ENCODE data around the gene ABHD15.
"Not testable (repeated sequence)": the region's sequence is repeated elsewhere in the genome, so short reads cannot be mapped to it uniquely, and the experiment has no call there.

Gene ABHD15

DNA sequence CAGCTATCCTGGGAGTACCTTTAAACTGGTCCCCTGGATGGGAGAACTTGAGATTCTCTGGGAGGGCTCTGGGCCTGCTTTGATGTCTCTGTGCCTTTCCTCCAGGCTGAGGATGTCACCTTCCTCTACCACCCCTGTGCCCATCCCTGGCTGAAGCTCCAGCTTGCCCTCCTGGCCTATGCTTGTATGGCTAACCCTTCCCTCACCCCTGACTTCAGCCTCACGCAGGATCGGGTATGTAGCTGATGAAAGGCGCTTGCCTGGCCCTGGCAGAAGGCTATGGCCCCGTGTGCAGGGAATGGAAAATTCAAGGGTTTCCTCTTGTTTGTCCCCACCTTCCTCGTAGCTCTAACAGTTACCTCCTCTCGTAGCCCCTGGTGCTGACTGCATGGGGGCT, 4.6 kb upstream of the ABHD15 start:
- H3K4me3 Mint-ChIP-seq, result no peak overlapping the region
- peaks cover 13% of the 10 kb centered on the region for H3K4me1 Mint-ChIP-seq (ENCODE audit: low read depth)
- H3K27ac Mint-ChIP-seq, result no peak overlapping the region
- no peaks in the 10 kb centered on the region for H3K27me3 Mint-ChIP-seq (ENCODE audit: low read depth)
- H3K36me3 Mint-ChIP-seq (ENCODE audit: low read depth), result peaks cover 16% of the 10 kb centered on the region
- H3K9me3 Mint-ChIP-seq, result no peaks in the 10 kb centered on the region

DNA sequence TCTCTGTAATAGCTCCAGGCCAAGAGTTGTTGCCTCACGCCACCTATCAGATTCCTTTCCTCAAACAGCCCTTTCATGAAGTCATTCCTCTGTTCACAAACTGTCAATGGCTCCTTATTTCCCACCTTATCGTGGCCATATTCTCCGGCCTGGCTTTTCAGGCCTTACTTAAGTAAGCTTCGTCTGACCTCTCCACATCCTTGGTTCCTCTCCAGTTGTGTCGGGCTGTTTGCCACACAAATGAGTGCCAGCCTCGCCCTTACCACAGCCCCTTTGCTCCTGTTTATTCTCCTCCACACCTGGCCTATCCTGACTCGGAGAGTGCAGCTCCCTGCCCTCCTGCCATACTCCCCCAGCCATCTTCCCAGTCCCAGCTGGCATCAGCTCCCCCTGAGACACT, 3.7 kb upstream of the ABHD15 start:
- peak overlapping the region; percentile 59 for H3K4me3 Mint-ChIP-seq
- no peaks in the 10 kb centered on the region for H3K27me3 Mint-ChIP-seq (ENCODE audit: low read depth)
- no peaks in the 10 kb centered on the region for H3K9me3 Mint-ChIP-seq
- peaks cover 16% of the 10 kb centered on the region for H3K36me3 Mint-ChIP-seq (ENCODE audit: low read depth)
- no peak overlapping the region for H3K27ac Mint-ChIP-seq
- peaks cover 20% of the 10 kb centered on the region for H3K4me1 Mint-ChIP-seq (ENCODE audit: low read depth)

DNA sequence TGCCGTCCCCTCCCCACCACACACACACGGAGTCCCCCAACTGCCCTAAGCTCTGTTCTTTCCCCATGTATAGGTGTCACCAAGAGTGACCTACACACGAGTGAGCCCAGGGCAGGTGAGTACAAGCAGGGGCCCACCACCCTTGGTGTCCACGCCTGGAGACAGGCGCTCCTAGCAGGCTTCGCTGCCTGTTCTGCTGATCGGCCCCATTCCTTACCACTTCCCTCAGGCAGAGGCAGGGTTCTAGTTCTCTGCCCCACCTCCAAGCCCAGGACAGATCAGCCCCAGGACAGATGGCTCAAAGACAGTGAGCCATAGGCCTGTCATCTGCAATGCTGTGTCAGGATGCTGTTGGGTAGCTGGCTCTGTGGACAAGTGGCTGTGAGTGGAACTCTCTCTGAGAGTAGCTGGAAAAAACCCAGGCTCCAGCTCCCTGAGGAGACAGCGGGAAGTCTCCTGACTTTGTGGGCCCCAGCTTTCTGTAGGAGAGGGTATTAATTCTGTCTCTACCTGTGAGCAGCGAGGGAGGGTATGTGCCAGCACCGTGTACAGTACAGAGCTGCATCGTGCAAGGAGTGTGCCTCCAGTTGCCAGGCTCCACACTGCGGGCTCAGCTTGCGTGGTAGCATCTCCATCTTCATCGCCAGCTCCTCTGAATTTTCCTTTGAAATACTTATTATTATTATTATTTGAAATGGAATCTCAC, 2.6 kb upstream of the ABHD15 start:
- Mint-ChIP-seq H3K27ac (peak overlapping the region; percentile 73), H3K4me3 (peak overlapping the region; percentile 86), H3K27me3 (ENCODE audit: low read depth) (no peaks in the 10 kb centered on the region), H3K36me3 (ENCODE audit: low read depth) (peaks cover 12% of the 10 kb centered on the region), H3K9me3 (no peaks in the 10 kb centered on the region), H3K4me1 (ENCODE audit: low read depth) (peaks cover 24% of the 10 kb centered on the region)

DNA sequence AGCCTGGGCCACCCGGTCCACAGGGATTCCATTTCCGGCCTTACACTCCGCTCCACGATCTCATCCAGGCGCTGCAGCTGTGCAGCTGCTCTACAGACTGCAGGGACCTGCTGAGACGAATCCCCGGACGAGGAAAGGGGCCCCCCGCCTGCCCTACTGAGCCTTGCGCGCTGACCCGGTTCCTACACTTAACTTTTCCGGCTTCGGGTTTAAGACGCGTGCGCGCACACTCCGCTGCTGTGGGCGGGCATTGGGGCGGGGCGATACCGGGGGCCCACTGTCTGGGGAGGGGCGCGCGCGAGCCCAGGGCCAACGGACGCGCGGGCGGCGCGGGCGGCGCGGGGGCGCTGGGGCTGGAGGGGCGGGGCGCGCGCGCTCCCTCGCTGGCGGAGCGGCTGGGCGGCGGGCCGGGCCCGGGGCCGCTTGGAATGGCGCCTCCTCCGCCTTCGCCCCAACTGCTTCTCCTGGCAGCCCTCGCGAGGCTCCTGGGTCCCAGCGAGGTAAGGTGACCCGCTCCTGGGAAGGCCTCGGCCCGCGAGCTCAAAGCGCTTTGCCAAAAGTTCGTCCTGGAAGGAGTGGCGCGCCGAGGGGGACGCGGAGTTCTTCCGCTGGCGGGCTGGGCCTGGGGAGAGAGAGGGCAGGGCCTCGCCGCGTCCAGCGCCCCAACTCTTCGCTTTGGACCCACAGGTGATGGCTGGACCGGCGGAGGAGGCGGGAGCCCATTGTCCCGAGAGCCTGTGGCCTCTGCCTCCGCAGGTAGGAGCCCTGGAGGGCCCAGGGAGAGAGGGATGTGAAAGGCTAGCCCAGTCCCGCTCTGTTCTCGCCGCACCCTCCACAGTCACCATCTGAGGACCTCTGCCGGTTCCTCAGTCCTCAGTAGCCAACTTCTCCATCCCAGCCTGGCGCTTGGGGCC, 1.8 kb upstream of the ABHD15 start, which contains the start of gene TP53I13:
TP53I13 (plus strand) TSS at position 371 of the 914 bp plus-strand sequence; CDS start at position 429, 58 bp downstream.
- Mint-ChIP-seq H3K4me1 (ENCODE audit: low read depth) (peaks cover 29% of the 10 kb centered on the region), H3K9me3 (no peaks in the 10 kb centered on the region), H3K36me3 (ENCODE audit: low read depth) (peaks cover 16% of the 10 kb centered on the region), H3K27me3 (ENCODE audit: low read depth) (no peaks in the 10 kb centered on the region), H3K4me3 (peak within 1 kb of the TSS; percentile 97), H3K27ac (peak within 1 kb of the TSS; percentile 97)

DNA sequence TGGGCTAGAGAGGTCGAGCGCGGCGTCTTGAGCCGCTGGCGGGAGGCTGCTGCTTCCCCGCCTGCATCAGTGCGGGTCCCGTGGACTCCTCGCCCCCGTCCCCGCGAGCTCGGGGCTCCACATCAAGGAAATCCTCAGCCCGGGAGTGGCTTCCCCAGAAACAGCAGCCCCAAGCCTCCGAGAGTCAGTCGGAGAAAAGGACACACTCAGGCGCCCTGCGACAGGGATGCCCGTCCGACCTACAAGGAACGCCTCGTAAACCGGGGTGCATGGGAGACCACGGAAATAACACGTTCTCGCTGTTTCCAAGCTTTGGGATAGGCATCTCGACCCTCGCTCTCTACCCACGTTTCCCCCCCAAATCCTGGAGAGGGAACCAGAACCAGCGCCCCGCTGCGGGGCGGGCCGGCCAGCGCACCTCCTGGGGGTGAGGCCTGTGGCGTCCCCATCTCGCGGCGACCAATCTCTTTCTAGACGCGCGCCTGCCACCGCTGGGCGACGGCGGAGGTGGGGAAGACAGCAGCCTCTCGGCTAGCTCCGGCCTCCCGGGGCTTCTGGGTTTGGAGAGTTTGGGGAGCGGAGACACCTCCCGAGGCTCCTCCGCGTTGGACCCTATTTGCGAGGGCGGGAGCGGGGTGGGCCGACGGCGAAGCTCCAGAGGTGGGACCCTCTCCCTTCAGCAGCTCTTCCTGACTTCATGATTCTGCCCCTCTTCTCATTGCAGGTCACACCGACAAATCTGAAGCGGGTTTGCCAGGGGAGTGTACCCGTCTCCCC, 905 bp upstream of the ABHD15 start:
- Mint-ChIP-seq H3K4me3 (peak overlapping the region; percentile 97), H3K9me3 (no peaks in the 10 kb centered on the region), H3K27me3 (ENCODE audit: low read depth) (no peaks in the 10 kb centered on the region), H3K36me3 (ENCODE audit: low read depth) (peaks cover 11% of the 10 kb centered on the region), H3K4me1 (ENCODE audit: low read depth) (peaks cover 29% of the 10 kb centered on the region), H3K27ac (peak overlapping the region; percentile 97)

DNA sequence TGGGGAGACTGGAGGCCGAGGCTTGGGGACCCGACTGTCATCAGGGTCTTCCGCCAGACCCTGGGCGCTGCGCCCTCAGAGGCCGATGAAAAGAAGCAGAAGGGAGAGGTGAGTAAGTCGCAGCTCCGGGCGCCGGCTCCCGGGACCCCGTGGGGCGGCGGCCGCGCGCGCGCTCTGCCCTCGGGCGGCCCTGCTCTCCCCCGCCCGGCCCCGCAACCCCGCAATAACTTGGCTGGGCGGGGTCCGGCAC, 392 bp upstream of the ABHD15 start:
- H3K27me3 Mint-ChIP-seq (ENCODE audit: low read depth), result no peaks in the 10 kb centered on the region
- peaks cover 14% of the 10 kb centered on the region for H3K36me3 Mint-ChIP-seq (ENCODE audit: low read depth)
- H3K27ac Mint-ChIP-seq, result peak overlapping the region; percentile 97
- peak overlapping the region; percentile 97 for H3K4me3 Mint-ChIP-seq
- peaks cover 29% of the 10 kb centered on the region for H3K4me1 Mint-ChIP-seq (ENCODE audit: low read depth)
- H3K9me3 Mint-ChIP-seq, result no peaks in the 10 kb centered on the region

DNA sequence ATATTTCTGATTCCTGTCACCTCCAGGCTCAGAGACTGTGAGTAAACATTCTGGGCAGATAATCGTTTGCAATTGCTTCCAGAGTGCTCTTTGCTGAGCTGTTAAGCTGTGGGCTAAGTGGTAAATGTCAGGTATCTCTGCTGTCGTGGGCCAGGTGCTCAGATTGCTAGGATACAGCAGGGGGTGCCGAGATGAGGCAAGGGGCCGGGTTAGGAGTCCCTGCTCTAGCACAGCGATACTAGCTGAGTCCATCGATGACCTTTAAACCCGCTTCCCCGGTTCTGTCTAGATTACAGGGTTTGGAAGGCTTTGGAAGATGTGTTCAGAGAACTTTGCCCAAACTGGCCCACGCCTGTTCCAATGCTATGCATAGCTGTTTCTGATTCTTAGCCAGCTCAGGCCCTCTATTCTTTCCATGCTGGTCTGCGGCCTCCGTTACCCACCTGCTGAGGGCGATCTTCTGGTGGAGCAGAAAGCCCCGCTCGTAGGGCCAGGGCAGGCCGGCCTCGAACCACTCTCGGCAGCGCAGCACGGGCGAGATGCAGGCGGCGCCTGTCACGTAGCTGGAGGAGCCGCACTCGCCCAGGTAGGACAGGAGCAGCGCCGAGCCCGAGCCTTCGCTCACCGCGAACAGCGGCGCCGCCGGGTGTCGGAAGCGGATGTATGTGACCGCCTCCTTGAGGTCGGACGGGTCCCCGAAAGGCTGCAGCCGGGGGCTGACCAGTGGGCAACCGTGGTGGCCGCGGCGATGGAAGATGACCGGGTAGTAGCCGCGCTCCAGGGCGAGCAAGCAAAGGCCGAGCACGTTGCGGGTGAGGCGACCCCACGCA, 979 bp downstream of the ABHD15 start:
- H3K4me3 Mint-ChIP-seq, result peak overlapping the region; percentile 89
- no peaks in the 10 kb centered on the region for H3K9me3 Mint-ChIP-seq
- H3K4me1 Mint-ChIP-seq (ENCODE audit: low read depth), result peaks cover 29% of the 10 kb centered on the region
- H3K36me3 Mint-ChIP-seq (ENCODE audit: low read depth), result peaks cover 19% of the 10 kb centered on the region
- peak overlapping the region; percentile 89 for H3K27ac Mint-ChIP-seq
- no peaks in the 10 kb centered on the region for H3K27me3 Mint-ChIP-seq (ENCODE audit: low read depth)

DNA sequence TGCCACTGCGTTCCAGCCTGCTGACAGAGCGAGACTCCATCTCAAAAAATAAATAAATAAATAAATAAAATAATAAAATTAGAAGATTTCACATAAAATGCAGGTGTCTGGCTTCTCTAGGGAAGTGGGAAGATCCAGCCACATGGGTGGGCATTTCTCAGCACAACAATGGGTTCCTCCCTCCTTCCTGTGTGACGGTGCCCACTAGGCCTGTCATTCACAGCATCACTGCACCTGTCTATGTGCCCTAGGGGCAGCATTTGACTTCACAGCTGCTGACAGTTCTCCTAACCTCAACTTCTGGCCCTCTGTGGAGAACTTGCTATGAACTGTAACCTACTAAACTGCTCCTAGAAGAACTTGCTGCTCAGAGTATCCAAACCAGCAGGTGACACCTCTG, 3.0 kb downstream of the ABHD15 start:
- Mint-ChIP-seq H3K4me3 (no peak overlapping the region), H3K4me1 (ENCODE audit: low read depth) (peaks cover 21% of the 10 kb centered on the region)

DNA sequence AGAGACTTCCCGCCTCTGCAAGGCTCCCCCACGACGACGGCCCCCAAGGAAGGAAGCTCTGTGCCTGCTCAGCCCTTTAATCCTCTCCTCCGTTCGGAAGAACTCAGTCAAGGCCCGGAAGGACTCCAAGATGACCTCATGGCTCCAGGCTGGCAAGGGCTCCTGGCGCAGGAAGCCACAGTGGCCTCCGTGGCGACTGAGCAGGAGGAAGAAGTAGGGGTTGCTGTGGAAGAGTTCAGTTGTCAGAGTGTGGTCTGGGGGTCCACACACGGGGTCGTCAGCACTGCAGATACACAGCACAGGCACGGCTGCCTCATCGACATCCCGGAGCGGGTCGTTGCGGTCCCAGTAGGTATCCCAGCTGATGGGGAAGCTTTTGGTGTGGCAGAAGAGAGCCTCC, 4.2 kb downstream of the ABHD15 start:
- H3K4me3 Mint-ChIP-seq, result no peak overlapping the region

More for the DNA sequence above, 3.0 kb downstream of the ABHD15 start:
- Mint-ChIP-seq H3K9me3 (no peaks in the 10 kb centered on the region), H3K27ac (peak overlapping the region; percentile 41), H3K27me3 (ENCODE audit: low read depth) (no peaks in the 10 kb centered on the region), H3K36me3 (ENCODE audit: low read depth) (peaks cover 18% of the 10 kb centered on the region)

DNA sequence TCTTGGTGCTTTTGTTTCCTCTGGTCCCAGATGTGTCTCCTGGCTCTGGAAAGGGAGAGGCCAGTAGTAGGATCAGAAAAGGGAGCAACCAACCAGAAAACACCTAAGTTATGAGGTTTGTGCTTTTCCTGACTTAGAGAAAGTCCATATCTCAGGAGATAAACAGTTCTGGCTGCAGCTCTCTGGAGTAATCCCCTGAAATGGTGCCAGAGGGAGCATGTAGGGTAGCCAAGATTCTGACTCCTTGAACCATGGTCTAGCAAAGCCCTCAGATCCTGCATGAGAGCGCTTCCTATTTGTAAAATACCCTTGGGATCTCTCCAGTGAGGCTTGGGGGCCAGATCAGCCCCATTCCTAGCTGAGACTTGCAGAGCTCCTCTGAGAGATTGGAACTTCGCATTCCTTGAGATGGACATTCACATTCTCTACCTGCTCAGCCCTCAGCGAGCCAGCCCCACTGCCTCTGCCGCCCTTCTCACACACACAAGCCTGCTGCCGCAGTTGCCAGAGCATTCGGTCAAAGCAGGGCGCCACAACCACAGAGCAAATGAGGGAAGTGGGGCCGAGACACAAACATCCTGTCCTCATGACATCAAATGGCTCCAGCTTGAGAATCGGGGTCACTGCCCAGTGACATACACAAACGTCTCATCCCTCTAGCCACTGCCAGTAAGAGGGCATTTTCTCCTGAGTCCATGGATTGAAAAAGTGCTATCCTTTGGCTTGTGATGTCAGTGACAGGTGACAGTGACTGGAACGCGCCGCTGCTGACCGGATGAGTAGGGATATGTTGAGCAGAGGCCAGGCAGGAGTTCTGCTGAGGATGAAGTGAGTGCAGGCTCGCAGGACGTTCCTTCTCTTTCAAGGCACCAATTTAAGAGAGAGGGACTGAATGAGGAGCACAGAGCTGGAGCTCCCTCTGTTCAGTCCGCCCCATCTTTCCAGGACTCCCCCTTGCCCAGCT, 5.0 kb downstream of the ABHD15 start:
- Mint-ChIP-seq H3K4me3 (no peak overlapping the region), H3K36me3 (ENCODE audit: low read depth) (peaks cover 18% of the 10 kb centered on the region), H3K4me1 (ENCODE audit: low read depth) (peaks cover 29% of the 10 kb centered on the region), H3K9me3 (no peaks in the 10 kb centered on the region), H3K27me3 (ENCODE audit: low read depth) (no peaks in the 10 kb centered on the region), H3K27ac (no peak overlapping the region)

More for the DNA sequence above, 4.2 kb downstream of the ABHD15 start:
- Mint-ChIP-seq H3K27ac (no peak overlapping the region), H3K9me3 (no peaks in the 10 kb centered on the region), H3K4me1 (ENCODE audit: low read depth) (peaks cover 21% of the 10 kb centered on the region), H3K27me3 (ENCODE audit: low read depth) (no peaks in the 10 kb centered on the region), H3K36me3 (ENCODE audit: low read depth) (peaks cover 18% of the 10 kb centered on the region)

DNA sequence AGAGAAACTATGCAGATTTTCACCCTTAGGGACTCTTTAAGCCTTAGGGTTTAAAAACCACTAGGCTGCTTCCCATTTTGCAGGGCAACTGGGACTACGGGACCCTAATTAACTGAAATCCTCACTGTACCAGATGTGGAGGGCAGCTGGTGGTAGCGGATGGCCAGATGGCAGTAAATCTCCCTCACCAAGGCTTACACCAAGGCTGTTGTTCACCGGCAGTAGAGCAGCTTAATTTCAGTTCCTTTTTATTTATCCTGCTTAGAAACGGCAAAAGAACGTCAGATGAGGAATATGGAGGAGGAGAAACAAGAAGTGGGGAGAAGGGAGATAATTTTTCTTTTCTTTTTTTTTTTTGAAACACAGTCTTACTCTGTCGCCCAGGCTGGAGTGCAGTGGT, 6.5 kb downstream of the ABHD15 start:
- Mint-ChIP-seq H3K27me3 (ENCODE audit: low read depth) (no peaks in the 10 kb centered on the region), H3K27ac (no peak overlapping the region), H3K4me1 (ENCODE audit: low read depth) (peaks cover 23% of the 10 kb centered on the region), H3K36me3 (ENCODE audit: low read depth) (peaks cover 18% of the 10 kb centered on the region), H3K4me3 (no peak overlapping the region), H3K9me3 (no peaks in the 10 kb centered on the region)

DNA sequence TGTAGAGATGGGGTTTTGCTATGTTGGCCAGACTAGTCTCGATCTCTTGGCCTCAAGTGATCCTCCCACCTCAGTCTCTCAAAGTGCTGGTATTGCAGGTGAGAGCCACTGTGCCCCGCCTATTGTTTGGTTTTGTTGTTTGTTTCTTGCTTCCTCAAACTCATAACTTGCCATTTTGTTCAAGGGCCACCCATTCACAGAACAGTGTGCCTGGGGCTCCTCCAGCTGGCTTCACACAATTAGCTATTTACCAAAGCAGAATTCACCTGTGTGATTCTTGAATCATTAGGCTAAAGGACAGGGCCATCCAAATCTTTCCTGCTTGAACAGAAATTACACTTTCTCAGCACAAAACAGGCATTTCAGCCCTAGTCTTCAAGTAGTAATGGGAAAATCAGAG, 7.2 kb downstream of the ABHD15 start:
- Mint-ChIP-seq H3K4me1 (ENCODE audit: low read depth) (peaks cover 19% of the 10 kb centered on the region), H3K27me3 (ENCODE audit: low read depth) (no peaks in the 10 kb centered on the region), H3K4me3 (no peak overlapping the region), H3K27ac (no peak overlapping the region), H3K36me3 (ENCODE audit: low read depth) (peaks cover 18% of the 10 kb centered on the region), H3K9me3 (no peaks in the 10 kb centered on the region)

DNA sequence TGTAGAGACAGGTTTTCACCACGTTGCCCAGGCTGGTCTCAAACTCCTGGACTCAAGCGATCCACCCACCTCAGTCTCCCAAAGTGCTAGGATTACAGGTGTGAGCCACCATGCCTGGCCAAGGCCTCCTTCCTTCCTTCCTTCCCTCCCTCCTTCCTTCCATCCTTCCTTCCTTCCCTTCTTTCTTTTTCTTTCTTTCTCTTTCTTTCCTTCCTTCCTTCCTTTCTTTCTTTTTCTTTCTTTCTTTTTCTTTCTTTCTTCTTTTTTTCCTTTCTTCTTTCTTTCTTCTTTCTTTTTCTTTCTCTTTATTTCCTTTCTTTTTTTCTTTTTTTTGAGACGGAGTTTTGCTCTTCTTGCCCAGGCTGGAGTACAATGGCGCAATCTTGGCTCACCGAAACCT, 8.7 kb downstream of the ABHD15 start:
- H3K27me3 Mint-ChIP-seq (ENCODE audit: low read depth); H3K4me3 Mint-ChIP-seq; H3K9me3 Mint-ChIP-seq: not testable (repeated sequence)
- peaks cover 13% of the 10 kb centered on the region for H3K4me1 Mint-ChIP-seq (ENCODE audit: low read depth)
- H3K36me3 Mint-ChIP-seq (ENCODE audit: low read depth), result peaks cover 13% of the 10 kb centered on the region
- H3K27ac Mint-ChIP-seq, result peak overlapping the region; percentile 57
